GM19035 (cell line): Measurements from ENCODE around the gene EEF1A2.

Experiments used
- ATAC-seq: cut with Tn5 transposase; IDR thresholded peaks from one replicate; pipeline ENCODE4 v1.9.1; 2021; ENCODE audit not compliant: unreplicated experiment

Gene EEF1A2

GRCh38 chr20:63471717-63471980 lies 27.2 kb downstream of the EEF1A2 start:
- no peak for ATAC-seq

GRCh38 chr20:63471002-63471716 lies 27.7 kb downstream of the EEF1A2 start:
- no peak for ATAC-seq

- ATAC-seq = no peak
These were observed 28.5 kb downstream of the EEF1A2 start for GRCh38 chr20:63470410-63470809.

- no peak for ATAC-seq
These were observed 29.2 kb downstream of the EEF1A2 start for GRCh38 chr20:63469713-63470101.

- no peak for ATAC-seq
These were observed 29.7 kb downstream of the EEF1A2 start for GRCh38 chr20:63469019-63469712.

GRCh38 chr20:63468421-63468820 lies 30.5 kb downstream of the EEF1A2 start:
- ATAC-seq = no peak

GRCh38 chr20:63467294-63468083 lies 31.4 kb downstream of the EEF1A2 start:
- ATAC-seq = no peak

- ATAC-seq = no peak
These were observed 32.0 kb downstream of the EEF1A2 start for GRCh38 chr20:63466861-63467260.

- ATAC-seq = no peak
These were observed 32.5 kb downstream of the EEF1A2 start for GRCh38 chr20:63466250-63466825.

- no peak for ATAC-seq
These were observed 33.3 kb downstream of the EEF1A2 start for GRCh38 chr20:63465380-63466249.

- ATAC-seq = no peak
These were observed 34.6 kb downstream of the EEF1A2 start for GRCh38 chr20:63464289-63464635.

- no peak for ATAC-seq
These were observed 35.2 kb downstream of the EEF1A2 start for GRCh38 chr20:63463400-63464288.

GRCh38 chr20:63462244-63462643 lies 36.6 kb downstream of the EEF1A2 start:
- ATAC-seq = no peak

GRCh38 chr20:63461104-63461763 lies 37.6 kb downstream of the EEF1A2 start:
- ATAC-seq = no peak

- ATAC-seq = no peak
These were observed 39.9 kb downstream of the EEF1A2 start for GRCh38 chr20:63459070-63459380.

- no peak for ATAC-seq
These were observed 40.5 kb downstream of the EEF1A2 start for GRCh38 chr20:63458170-63459069.

- no peak for ATAC-seq
These were observed 41.1 kb downstream of the EEF1A2 start for GRCh38 chr20:63457737-63458136.

GRCh38 chr20:63456429-63457284 lies 42.2 kb downstream of the EEF1A2 start:
- no peak for ATAC-seq
